SK-N-MC (cell line): Measurements from ENCODE around the gene KMT2C.

Experiments
- EZH2 ChIP-seq: fragments of 200-600 bp; sonication (generic); IDR thresholded peaks from one replicate; pipeline ENCODE4 v1.6.1; 2017; ENCODE audit warnings: antibody characterized with exemption
- POLR2AphosphoS5 ChIP-seq: IDR thresholded peaks from 2 replicates; pipeline ENCODE4 v1.6.1; 2012; ENCODE audit warnings: mild to moderate bottlenecking, low read depth, low read length, borderline replicate concordance

- TF ChIP-seq POLR2AphosphoS5, result no peak
- no peak for TF ChIP-seq EZH2
Measured at GRCh38 chr7:152177681-152178404, 258.0 kb downstream of the KMT2C start.
